ENCODE results near the gene MIPOL1. TPM values are rescaled to one million over a fixed set of nuclear protein-coding genes. Genes with fewer than 3 reads are reported as not detected.
"Not testable (repeated sequence)": the region's sequence is repeated elsewhere in the genome, so short reads cannot be mapped to it uniquely, and the experiment has no call there.

Gene MIPOL1
- total and polyA plus RNA-seq, 5 donors from 2014 or later = not detected

DNA sequence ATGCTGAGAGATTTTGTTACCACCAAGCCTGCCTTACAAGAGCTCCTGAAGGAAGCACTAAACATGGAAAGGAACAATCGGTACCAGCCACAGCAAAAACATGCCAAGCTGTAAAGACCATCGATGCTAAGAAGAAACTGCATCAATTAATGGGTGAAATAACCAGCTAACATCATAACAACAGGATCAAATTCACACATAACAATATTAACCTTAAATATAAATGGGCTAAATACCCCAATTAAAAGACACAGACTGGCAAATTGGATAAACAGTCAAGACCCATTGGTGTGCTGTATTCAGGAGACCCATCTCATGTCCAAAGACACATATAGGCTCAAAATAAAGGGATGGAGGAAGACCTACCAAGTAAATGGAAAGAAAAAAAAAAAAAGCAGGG is 8.0 kb upstream of the MIPOL1 start:
- H3K9me3 Mint-ChIP-seq = peaks cover under 1 to 12% (median 3%) of the 10 kb centered on the region in 7 donors
- not testable (repeated sequence) for H3K27me3 Mint-ChIP-seq; H3K9me3 ChIP-seq (ENCODE audit: control insufficient read depth in 2 of 2, low read length in 2 of 2); H3K4me1 ChIP-seq (ENCODE audit: control insufficient read depth, insufficient read depth, low read length, poor library complexity, severe bottlenecking); H3K27ac Mint-ChIP-seq; H3K36me3 Mint-ChIP-seq; H3K4me1 Mint-ChIP-seq; DNase-seq; H3K27ac ChIP-seq (ENCODE audit: insufficient read depth, low read length, poor library complexity, severe bottlenecking); H3K27me3 ChIP-seq (ENCODE audit: control insufficient read depth, insufficient read depth, low read length); H3K36me3 ChIP-seq (ENCODE audit: control insufficient read depth, insufficient read depth, low read length); ATAC-seq (ENCODE audit: low read depth in 2 of 2); H3K4me3 Mint-ChIP-seq; H3K4me3 ChIP-seq (ENCODE audit: low read depth, low read length)

GRCh38 chr14:37194698-37195097 is 3.0 kb upstream of the MIPOL1 start:
- Mint-ChIP-seq H3K27ac (no peak overlapping the region), H3K9me3 (peaks cover 1 to 10% (median 7%) of the 10 kb centered on the region in 7 donors), H3K4me1 (peaks cover 0 to 12% (median 6%) of the 10 kb centered on the region in 4 donors), H3K27me3 (peaks cover 5% of the 10 kb centered on the region), H3K36me3 (no peaks in the 10 kb centered on the region), H3K4me3 (no peak overlapping the region)
- DNase-seq = no peak
- no peak for ATAC-seq (ENCODE audit: low read depth in 2 of 2)
- Histone ChIP-seq H3K4me3 (ENCODE audit: low read depth, low read length) (no peak overlapping the region), H3K27me3 (ENCODE audit: control insufficient read depth, insufficient read depth, low read length) (no peaks in the 10 kb centered on the region), H3K9me3 (ENCODE audit: control insufficient read depth in 2 of 2, low read length in 2 of 2) (no peaks in the 10 kb centered on the region), H3K4me1 (ENCODE audit: control insufficient read depth, insufficient read depth, low read length, poor library complexity, severe bottlenecking) (no peaks in the 10 kb centered on the region), H3K36me3 (ENCODE audit: control insufficient read depth, insufficient read depth, low read length) (no peaks in the 10 kb centered on the region), H3K27ac (ENCODE audit: insufficient read depth, low read length, poor library complexity, severe bottlenecking) (no peak overlapping the region)

GRCh38 chr14:37195327-37195726 is 2.4 kb upstream of the MIPOL1 start:
- DNase-seq (no peak), ATAC-seq (ENCODE audit: low read depth in 2 of 2) (no peak)
- no peaks in the 10 kb centered on the region for H3K9me3 ChIP-seq (ENCODE audit: control insufficient read depth in 2 of 2, low read length in 2 of 2)
- no peak overlapping the region for H3K4me3 ChIP-seq (ENCODE audit: low read depth, low read length)
- Mint-ChIP-seq H3K4me1 (peaks cover 0 to 12% (median 6%) of the 10 kb centered on the region in 4 donors), H3K27me3 (peaks cover 5% of the 10 kb centered on the region), H3K36me3 (no peaks in the 10 kb centered on the region), H3K4me3 (no peak overlapping the region), H3K9me3 (peaks cover 1 to 10% (median 7%) of the 10 kb centered on the region in 7 donors), H3K27ac (no peak overlapping the region)
- H3K27me3 ChIP-seq (ENCODE audit: control insufficient read depth, insufficient read depth, low read length) = no peaks in the 10 kb centered on the region
- no peaks in the 10 kb centered on the region for H3K4me1 ChIP-seq (ENCODE audit: control insufficient read depth, insufficient read depth, low read length, poor library complexity, severe bottlenecking)
- no peak overlapping the region for H3K27ac ChIP-seq (ENCODE audit: insufficient read depth, low read length, poor library complexity, severe bottlenecking)
- no peaks in the 10 kb centered on the region for H3K36me3 ChIP-seq (ENCODE audit: control insufficient read depth, insufficient read depth, low read length)

DNA sequence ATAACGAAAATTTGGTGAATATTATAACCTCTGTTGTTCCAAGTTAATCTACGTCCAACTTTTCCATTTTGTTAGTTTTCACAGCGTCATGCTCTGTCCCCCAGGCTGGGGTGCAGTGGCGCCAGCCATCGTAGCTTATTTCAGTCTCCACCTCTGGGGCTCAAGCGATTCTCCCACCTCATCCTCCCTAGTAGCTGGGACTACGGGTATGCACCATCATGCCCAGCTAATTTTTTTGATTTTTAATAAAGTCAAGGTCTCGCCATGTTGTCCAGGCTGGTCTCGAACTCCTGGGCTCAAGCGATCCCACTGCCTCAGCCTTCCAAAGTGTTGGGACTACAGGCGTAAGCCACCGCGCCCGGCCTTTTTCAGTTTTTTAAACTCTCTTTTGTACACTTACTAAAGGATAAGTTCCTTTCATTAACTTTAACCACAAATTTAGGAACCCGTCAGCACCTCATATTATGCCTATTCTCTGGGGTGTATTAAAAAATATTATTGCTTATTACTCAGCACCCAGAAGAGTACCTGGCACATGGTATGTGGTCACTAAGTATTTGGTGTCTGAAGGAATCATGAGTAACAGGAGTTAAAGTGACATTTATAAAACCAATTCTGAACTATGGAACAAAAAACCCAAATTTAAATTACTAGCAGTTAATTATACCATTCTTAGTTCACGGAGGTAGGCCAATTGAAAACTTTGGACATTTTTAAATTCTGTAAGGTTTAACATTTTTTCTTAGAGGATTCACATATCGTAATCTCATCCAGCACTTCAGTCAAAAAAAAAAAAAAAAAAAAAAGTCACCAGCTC is 925 bp upstream of the MIPOL1 start:
- Mint-ChIP-seq H3K4me1 (peaks cover 0 to 12% (median 6%) of the 10 kb centered on the region in 4 donors), H3K27me3 (peaks cover 5% of the 10 kb centered on the region), H3K36me3 (no peaks in the 10 kb centered on the region), H3K4me3 (peak overlapping the region in 1 of 4 donors; percentile 74), H3K27ac (no peak overlapping the region), H3K9me3 (peaks cover 0 to 9% (median 3%) of the 10 kb centered on the region in 7 donors)
- no peak overlapping the region for H3K27ac ChIP-seq (ENCODE audit: insufficient read depth, low read length, poor library complexity, severe bottlenecking)
- no peaks in the 10 kb centered on the region for H3K36me3 ChIP-seq (ENCODE audit: control insufficient read depth, insufficient read depth, low read length)
- no peaks in the 10 kb centered on the region for H3K27me3 ChIP-seq (ENCODE audit: control insufficient read depth, insufficient read depth, low read length)
- no peaks in the 10 kb centered on the region for H3K9me3 ChIP-seq (ENCODE audit: control insufficient read depth in 2 of 2, low read length in 2 of 2)
- ATAC-seq (ENCODE audit: low read depth in 2 of 2) (no peak), DNase-seq (no peak)
- no peak overlapping the region for H3K4me3 ChIP-seq (ENCODE audit: low read depth, low read length)
- no peaks in the 10 kb centered on the region for H3K4me1 ChIP-seq (ENCODE audit: control insufficient read depth, insufficient read depth, low read length, poor library complexity, severe bottlenecking)

DNA sequence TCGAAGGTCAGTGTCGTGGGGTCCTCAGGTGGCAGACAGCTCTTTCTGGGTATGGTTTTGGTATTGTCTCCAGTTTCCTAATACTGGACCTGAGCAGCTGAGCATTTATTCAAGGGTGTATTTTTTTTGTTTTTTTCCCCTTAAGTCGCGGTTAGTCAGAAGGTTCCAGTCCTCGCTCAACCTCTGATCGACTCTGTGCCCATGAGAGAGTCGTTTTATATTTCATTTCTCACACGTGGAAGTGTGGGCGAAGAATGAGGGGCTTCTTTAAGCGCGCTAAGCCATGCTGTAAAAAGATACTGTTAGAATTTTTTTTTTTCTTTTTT is 499 bp downstream of the MIPOL1 start:
- Histone ChIP-seq H3K27ac (ENCODE audit: insufficient read depth, low read length, poor library complexity, severe bottlenecking) (no peak overlapping the region), H3K27me3 (ENCODE audit: control insufficient read depth, insufficient read depth, low read length) (no peaks in the 10 kb centered on the region), H3K4me3 (ENCODE audit: low read depth, low read length) (no peak overlapping the region), H3K9me3 (ENCODE audit: control insufficient read depth in 2 of 2, low read length in 2 of 2) (no peaks in the 10 kb centered on the region), H3K4me1 (ENCODE audit: control insufficient read depth, insufficient read depth, low read length, poor library complexity, severe bottlenecking) (no peaks in the 10 kb centered on the region), H3K36me3 (ENCODE audit: control insufficient read depth, insufficient read depth, low read length) (no peaks in the 10 kb centered on the region)
- ATAC-seq (ENCODE audit: low read depth in 2 of 2) = no peak
- Mint-ChIP-seq H3K27ac (no peak overlapping the region), H3K4me3 (peak overlapping the region in 2 of 4 donors; percentile 9 to 48), H3K4me1 (peaks cover 0 to 12% (median 6%) of the 10 kb centered on the region in 4 donors), H3K36me3 (no peaks in the 10 kb centered on the region), H3K9me3 (peaks cover 0 to 7% (median 1%) of the 10 kb centered on the region in 7 donors), H3K27me3 (peaks cover 5% of the 10 kb centered on the region)
- DNase-seq = no peak

DNA sequence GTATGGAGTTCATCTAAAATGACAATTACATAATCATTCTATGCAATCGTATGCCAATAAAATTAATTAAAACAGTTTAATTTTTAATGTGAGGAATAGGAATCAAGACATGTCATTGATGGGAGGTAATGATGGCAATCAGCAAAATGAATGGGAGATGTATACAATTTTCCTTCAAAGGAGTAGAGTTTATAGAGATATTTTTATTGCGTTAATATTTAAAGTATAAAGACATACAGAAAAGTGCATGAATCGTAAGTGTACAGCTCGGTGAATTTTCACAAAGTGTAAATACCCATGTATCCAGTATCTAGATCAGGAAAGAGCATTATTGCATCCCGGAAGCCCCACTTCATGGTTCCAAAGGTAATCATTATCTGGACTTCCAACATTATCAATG is 1.2 kb downstream of the MIPOL1 start:
- no peak overlapping the region for H3K4me3 Mint-ChIP-seq
- ATAC-seq (ENCODE audit: low read depth in 2 of 2) = no peak

DNA sequence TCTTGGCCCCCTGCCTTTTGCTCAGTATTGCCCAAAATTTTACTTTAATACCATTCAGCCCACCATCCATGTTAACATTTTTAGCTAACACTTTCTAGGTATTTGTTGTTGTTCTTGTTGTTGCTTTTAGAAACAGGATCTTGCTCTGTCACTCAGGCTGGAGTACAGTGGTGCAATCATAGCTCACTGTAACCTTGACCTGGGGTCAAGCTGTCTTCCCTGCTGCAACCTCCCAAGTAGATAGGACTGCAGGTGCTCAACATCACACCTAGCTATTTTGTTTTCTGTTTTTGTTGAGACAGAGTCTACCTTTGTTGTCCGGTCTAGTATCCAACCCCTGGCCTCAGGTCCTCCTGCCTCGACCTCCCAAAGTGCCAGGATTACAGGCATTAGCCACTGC is 4.0 kb downstream of the MIPOL1 start:
- H3K4me3 ChIP-seq (ENCODE audit: low read depth, low read length) = no peak overlapping the region
- no peak overlapping the region for H3K27ac ChIP-seq (ENCODE audit: insufficient read depth, low read length, poor library complexity, severe bottlenecking)
- H3K9me3 ChIP-seq (ENCODE audit: control insufficient read depth in 2 of 2, low read length in 2 of 2) = peaks cover 0 to 3% of the 10 kb centered on the region in 2 experiments
- peaks cover 0 to 12% (median 6%) of the 10 kb centered on the region in 4 donors for H3K4me1 Mint-ChIP-seq
- peaks cover 5% of the 10 kb centered on the region for H3K27me3 Mint-ChIP-seq
- no peak overlapping the region for H3K4me3 Mint-ChIP-seq
- H3K9me3 Mint-ChIP-seq = peaks cover 0 to 25% (median 3%) of the 10 kb centered on the region in 7 donors
- H3K27me3 ChIP-seq (ENCODE audit: control insufficient read depth, insufficient read depth, low read length) = no peaks in the 10 kb centered on the region
- H3K36me3 Mint-ChIP-seq = no peaks in the 10 kb centered on the region
- no peak for DNase-seq
- no peaks in the 10 kb centered on the region for H3K4me1 ChIP-seq (ENCODE audit: control insufficient read depth, insufficient read depth, low read length, poor library complexity, severe bottlenecking)
- no peaks in the 10 kb centered on the region for H3K36me3 ChIP-seq (ENCODE audit: control insufficient read depth, insufficient read depth, low read length)
- H3K27ac Mint-ChIP-seq = no peak overlapping the region
- ATAC-seq (ENCODE audit: low read depth in 2 of 2) = no peak

More for the DNA sequence above, 1.2 kb downstream of the MIPOL1 start:
- Histone ChIP-seq H3K4me3 (ENCODE audit: low read depth, low read length) (no peak overlapping the region), H3K4me1 (ENCODE audit: control insufficient read depth, insufficient read depth, low read length, poor library complexity, severe bottlenecking) (no peaks in the 10 kb centered on the region), H3K36me3 (ENCODE audit: control insufficient read depth, insufficient read depth, low read length) (no peaks in the 10 kb centered on the region), H3K27me3 (ENCODE audit: control insufficient read depth, insufficient read depth, low read length) (no peaks in the 10 kb centered on the region), H3K9me3 (ENCODE audit: control insufficient read depth in 2 of 2, low read length in 2 of 2) (no peaks in the 10 kb centered on the region), H3K27ac (ENCODE audit: insufficient read depth, low read length, poor library complexity, severe bottlenecking) (no peak overlapping the region)
- peaks cover 0 to 7% (median 1%) of the 10 kb centered on the region in 7 donors for H3K9me3 Mint-ChIP-seq
- H3K36me3 Mint-ChIP-seq = no peaks in the 10 kb centered on the region
- no peak for DNase-seq
- H3K4me1 Mint-ChIP-seq = peaks cover 0 to 12% (median 6%) of the 10 kb centered on the region in 4 donors
- peaks cover 5% of the 10 kb centered on the region for H3K27me3 Mint-ChIP-seq
- H3K27ac Mint-ChIP-seq = no peak overlapping the region

DNA sequence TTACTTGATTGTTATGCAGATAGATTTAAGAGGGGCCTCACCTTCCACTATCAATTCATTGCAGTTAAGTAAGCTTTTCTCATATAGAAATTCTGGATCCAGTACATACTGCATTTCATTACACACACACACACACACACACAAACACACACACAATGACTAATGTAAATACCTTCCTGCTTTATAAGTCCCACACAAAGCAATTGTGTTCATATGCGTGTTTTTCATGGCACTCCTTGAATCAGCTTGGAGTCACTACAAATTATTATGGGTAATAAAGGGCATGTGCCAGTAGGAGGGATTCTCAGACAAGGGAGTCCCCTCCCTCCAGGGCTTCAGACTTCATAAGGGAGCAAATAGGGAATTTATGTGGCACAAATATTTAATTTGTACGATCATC is 4.5 kb downstream of the MIPOL1 start:
- Histone ChIP-seq H3K4me3 (ENCODE audit: low read depth, low read length) (no peak overlapping the region), H3K4me1 (ENCODE audit: control insufficient read depth, insufficient read depth, low read length, poor library complexity, severe bottlenecking) (no peaks in the 10 kb centered on the region), H3K9me3 (ENCODE audit: control insufficient read depth in 2 of 2, low read length in 2 of 2) (peaks cover 2 to 3% of the 10 kb centered on the region in 2 experiments), H3K36me3 (ENCODE audit: control insufficient read depth, insufficient read depth, low read length) (no peaks in the 10 kb centered on the region), H3K27me3 (ENCODE audit: control insufficient read depth, insufficient read depth, low read length) (no peaks in the 10 kb centered on the region), H3K27ac (ENCODE audit: insufficient read depth, low read length, poor library complexity, severe bottlenecking) (no peak overlapping the region)
- peaks cover 3% of the 10 kb centered on the region for H3K27me3 Mint-ChIP-seq
- H3K4me3 Mint-ChIP-seq = no peak overlapping the region
- H3K36me3 Mint-ChIP-seq = no peaks in the 10 kb centered on the region
- H3K27ac Mint-ChIP-seq = no peak overlapping the region
- ATAC-seq (ENCODE audit: low read depth in 2 of 2) = no peak
- DNase-seq = no peak
- H3K9me3 Mint-ChIP-seq = peaks cover 0 to 30% (median 6%) of the 10 kb centered on the region in 7 donors
- H3K4me1 Mint-ChIP-seq = peaks cover 0 to 10% (median 6%) of the 10 kb centered on the region in 4 donors
